Measurements from ENCODE around the gene DGLUCY. TPM values are rescaled to one million over a fixed set of nuclear protein-coding genes. Genes with fewer than 3 reads are reported as not detected.

The DGLUCY gene
- total and polyA plus RNA-seq, 4 donors, result 17.9 to 58.1 (median 24.9) TPM

- no peaks in the 10 kb centered on the region for H3K9me3 ChIP-seq (ENCODE audit: control insufficient read depth in 4 of 4, low read length in 3 of 4)
- no peaks in the 10 kb centered on the region for H3K4me1 ChIP-seq (ENCODE audit: control insufficient read depth in 4 of 4, insufficient read depth in 4 of 4, low read length in 3 of 4)
- WGBS, result 92% methylated on average over 10 of the region's 10 CpGs
- no peak for TF ChIP-seq CTCF (IDR thresholded peaks at IDR 0.05; ENCODE audit: low read depth, low read length, missing input control)
- no peak for TF ChIP-seq EGR1 (IDR thresholded peaks at IDR 0.05; ENCODE audit: low read depth in 2 of 2)
- TF ChIP-seq REST (IDR thresholded peaks at IDR 0.05), result no peak
- TF ChIP-seq GABPA (IDR thresholded peaks at IDR 0.05 in 1 of 2, conservative IDR thresholded peaks at IDR 0.05 in 1 of 2), result no peak
- TF ChIP-seq NR2F2 (IDR thresholded peaks at IDR 0.05), result no peak
- TF ChIP-seq MAX (IDR thresholded peaks at IDR 0.05), result no peak
- TF ChIP-seq ATF3 (IDR thresholded peaks at IDR 0.05), result no peak
- TF ChIP-seq HNF4A (conservative IDR thresholded peaks at IDR 0.05), result no peak
- no peak for TF ChIP-seq HNF4G (IDR thresholded peaks at IDR 0.05)
- no peak for TF ChIP-seq ZBTB33 (IDR thresholded peaks at IDR 0.05)
- no peak for TF ChIP-seq TAF1 (conservative IDR thresholded peaks at IDR 0.05)
- TF ChIP-seq RXRA (IDR thresholded peaks at IDR 0.05), result no peak
- no peak for TF ChIP-seq JUND (IDR thresholded peaks at IDR 0.05)
- TF ChIP-seq RAD21 (IDR thresholded peaks at IDR 0.05), result no peak
- TF ChIP-seq YY1 (IDR thresholded peaks at IDR 0.05), result no peak
- no peak for TF ChIP-seq FOXA2 (IDR thresholded peaks at IDR 0.05)
- TF ChIP-seq FOXA1 (IDR thresholded peaks at IDR 0.05), result no peak
- no peak for TF ChIP-seq SP1 (IDR thresholded peaks at IDR 0.05)
- no peak overlapping the region for H3K27ac ChIP-seq (ENCODE audit: low read depth in 1 of 2, low read length in 2 of 2)
- H3K4me3 ChIP-seq (ENCODE audit: low read depth in 1 of 3, low read length in 3 of 3), result no peak overlapping the region
- no peak overlapping the region for H3K9ac ChIP-seq (ENCODE audit: low read depth in 1 of 2, low read length in 2 of 2)
- peaks cover 5 to 58% (median 31%) of the 10 kb centered on the region in 4 donors for H3K36me3 ChIP-seq (ENCODE audit: control insufficient read depth in 4 of 4, insufficient read depth in 3 of 4, low read depth in 1 of 4, low read length in 3 of 4)
- DNase-seq (ENCODE audit: low spot score), result no peak
- H3K27me3 ChIP-seq (ENCODE audit: control insufficient read depth in 4 of 4, insufficient read depth in 4 of 4, low read length in 3 of 4), result no peaks in the 10 kb centered on the region
Observed at GRCh38 chr14:91215381-91215780, 101.5 kb downstream of the DGLUCY start.

Data from liver (tissue), 9 donors.